Pancreas (tissue), 10 donors: ENCODE results near the gene DNAJC1. TPM values are rescaled to one million over a fixed set of nuclear protein-coding genes. Genes with fewer than 3 reads are reported as not detected.

Experiments used
- ATAC-seq, 4 donors: fragments of 200-7000 bp; cut with Tn5 transposase; one replicate each; pipeline versions ENCODE4 v1.8.0 to v1.9.1; 2020; ENCODE audit warnings: mild to moderate bottlenecking in 4 of 4, moderate library complexity in 4 of 4
- DNase-seq, 6 donors: peaks; one replicate each; pipeline ENCODE4 v3.0.0-alpha.2; 2020
- FAIRE-seq: peaks from 2 replicates; lab custom pipeline; 2012; peaks lifted over from hg19 to GRCh38; lab: Jason Lieb, UNC
- H3K27ac ChIP-seq, 4 donors: fragments of 200-600 bp; sonication (generic); 1 replicate in 3 of 4; 2 replicates in 1 of 4; pipeline versions ENCODE4 v1.5.0 to v1.8.0; 2020
- H3K27me3 ChIP-seq, 4 donors: fragments of 200-600 bp; one replicate each; pipeline ENCODE4 v1.8.0; 2021
- H3K36me3 ChIP-seq, 3 donors: fragments of 200-600 bp; sonication (generic) in 1 of 3; one replicate each; pipeline versions ENCODE4 v1.5.0 to v1.8.0; 2020 to 2021
- H3K4me1 ChIP-seq, 3 donors: fragments of 200-600 bp; one replicate each; pipeline ENCODE4 v1.8.0; 2021
- H3K4me3 ChIP-seq, 4 donors: fragments of 200-600 bp; sonication (generic) in 2 of 4; one replicate each; pipeline versions ENCODE4 v1.5.0 to v1.8.0; 2020 to 2021
- H3K9me3 ChIP-seq, 4 donors: fragments of 200-600 bp; one replicate each; pipeline ENCODE4 v1.8.0; 2021
- CTCF ChIP-seq, 4 donors: fragments of 200-600 bp; sonication (generic) in 3 of 4; IDR thresholded peaks; one replicate each; pipeline versions ENCODE4 v1.5.0 to v1.8.0; 2021; ENCODE audit warnings: antibody characterized with exemption in 4 of 4
- WGBS, 2 donors: extraction: QIAGEN DNeasy Blood & Tissue Kit; methylation state at CpG; one replicate each; pipeline ENCODE4 v1.1.7; 2013; 5-methylcytosine and 5-hydroxymethylcytosine counted together
- intact Hi-C, 3 donors: fragments of 100-400 bp; cut with DNase I; formaldehyde crosslinking; loops; one replicate each; pipeline versions ENCODE4 v1.11.1 to v1.14.2; 2022
- polyA plus RNA-seq, 2 donors: library from polyadenylated mRNA; stranded (reverse); fragments of 200-250 nt; gene quantifications; one replicate each; pipeline ENCODE4 v1.2.3, GENCODE V29; 2013
- total RNA-seq, 6 donors: library from RNA; stranded (reverse); fragmentation: NEBNext Ultra II Directional in 4 of 6; extraction: Animal tissue kit (Norgen Biotek cat#: 25700) in 4 of 6; gene quantifications; one replicate each; pipeline versions ENCODE4 v1.2.1 to v1.2.4, GENCODE V29; 2021 to 2023
- donor health status: healthy with polysubstance abuse.
- donor health status: DM: no; HTN: no; CAD: no; lungs with moderate emphysema.
- donor health status: DM: no; HTN: no; CAD: no.
- donor health status: control.
- donor health status: control.
- donor health status: Bipolar disorder and iron deficiency.
- donor health status: DM: yes; HTN: yes; CAD: no.
- donor health status: DM: no; HTN: no; CAD: no.
- donor health status: DM: no; HTN: no; CAD: no.
- donor health status: DM: yes; HTN: yes; CAD: no.

The DNAJC1 gene
- total and polyA plus RNA-seq, 8 donors: 16.7 to 30.7 (median 22.7) TPM

GRCh38 chr10:21715531-21716195 is 287.9 kb downstream of the DNAJC1 start:
- DNase-seq: no peak
- H3K9me3 ChIP-seq: no peaks in the 10 kb centered on the region
- H3K36me3 ChIP-seq: no peaks in the 10 kb centered on the region
- ATAC-seq: peak in 2 of 4 donors; percentile 22 to 71
- no peak for TF ChIP-seq CTCF (IDR thresholded peaks at IDR 0.05)
- H3K4me1 ChIP-seq: peaks cover 0 to 3% (median 0%) of the 10 kb centered on the region in 3 donors
- intact Hi-C loops: no loop called here
- WGBS, 2 donors: 59 to 64% methylated on average over 2 of the region's 2 CpGs
- no peaks in the 10 kb centered on the region for H3K27me3 ChIP-seq
- no peak overlapping the region for H3K4me3 ChIP-seq
- no peak for FAIRE-seq
- H3K27ac ChIP-seq: no peak overlapping the region

- no peaks in the 10 kb centered on the region for H3K4me1 ChIP-seq
- DNase-seq (no peak), FAIRE-seq (no peak), ATAC-seq (no peak)
- H3K27me3 ChIP-seq: no peaks in the 10 kb centered on the region
- H3K27ac ChIP-seq: no peak overlapping the region
- H3K9me3 ChIP-seq: no peaks in the 10 kb centered on the region
- no peaks in the 10 kb centered on the region for H3K36me3 ChIP-seq
- intact Hi-C loops: no loop called here
- WGBS, 2 donors: 88 to 89% methylated on average over 4 of the region's 4 CpGs
- no peak overlapping the region for H3K4me3 ChIP-seq
- TF ChIP-seq CTCF (IDR thresholded peaks at IDR 0.05): no peak
These were observed 290.6 kb downstream of the DNAJC1 start for GRCh38 chr10:21712975-21713374.

GRCh38 chr10:21707498-21707897 is 296.0 kb downstream of the DNAJC1 start:
- Histone ChIP-seq H3K27ac (no peak overlapping the region), H3K9me3 (no peaks in the 10 kb centered on the region), H3K4me3 (no peak overlapping the region), H3K4me1 (no peaks in the 10 kb centered on the region), H3K36me3 (no peaks in the 10 kb centered on the region), H3K27me3 (no peaks in the 10 kb centered on the region)
- FAIRE-seq: no peak
- DNase-seq: no peak
- ATAC-seq: no peak
- intact Hi-C loops: no loop called here
- 97 to 98% methylated on average over 3 of the region's 3 CpGs for WGBS, 2 donors
- TF ChIP-seq CTCF (IDR thresholded peaks at IDR 0.05): no peak

Other genes starting within 250 kb of the DNAJC1 start
- not detected for gene EBLN1, start 214.3 kb upstream of the DNAJC1 start, total RNA-seq
- not detected for gene EBLN1, start 214.3 kb upstream of the DNAJC1 start, polyA plus RNA-seq